GM19372 (cell line): ENCODE results near the gene SRPX2.
A peak's percentile ranks its signal among the peaks of the same experiment; 100 is the strongest.
"Not testable (repeated sequence)": the region's sequence is repeated elsewhere in the genome, so short reads cannot be mapped to it uniquely, and the experiment has no call there.

Experiments used
- ATAC-seq: cut with Tn5 transposase; IDR thresholded peaks from one replicate; pipeline ENCODE4 v1.9.1; 2021; ENCODE audit warnings: mild to moderate bottlenecking, low read depth, moderate library complexity; ENCODE audit not compliant: unreplicated experiment

The SRPX2 gene

DNA sequence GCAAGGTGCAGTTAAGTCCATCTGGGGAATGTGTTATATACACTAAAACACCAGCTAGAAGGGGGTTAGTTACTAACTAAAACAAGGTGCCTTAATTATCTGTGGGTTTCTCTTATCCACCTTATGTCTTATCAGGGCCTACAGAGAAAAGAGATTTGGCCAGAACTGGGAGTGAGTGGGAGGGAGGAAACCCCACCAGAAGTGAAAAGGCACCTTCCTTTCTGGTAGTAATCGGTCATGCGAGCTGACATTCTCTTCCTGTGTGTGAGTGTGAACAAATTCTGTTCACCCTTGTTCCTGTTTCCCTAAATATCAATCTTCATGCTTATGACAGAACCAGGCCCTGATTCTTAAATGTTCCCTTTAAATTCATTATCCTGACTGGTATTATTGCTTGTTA is 43.5 kb downstream of the SRPX2 start:
- peak; percentile 69 for ATAC-seq

- no peak for ATAC-seq
Measured at GRCh38 chrX:100695302-100695701, 51.3 kb downstream of the SRPX2 start.

- ATAC-seq = no peak
Measured at GRCh38 chrX:100695991-100696390, 52.0 kb downstream of the SRPX2 start.

GRCh38 chrX:100696699-100697351 is 52.8 kb downstream of the SRPX2 start:
- ATAC-seq = no peak

- ATAC-seq = no peak
Measured at GRCh38 chrX:100698551-100698950, 54.6 kb downstream of the SRPX2 start.

DNA sequence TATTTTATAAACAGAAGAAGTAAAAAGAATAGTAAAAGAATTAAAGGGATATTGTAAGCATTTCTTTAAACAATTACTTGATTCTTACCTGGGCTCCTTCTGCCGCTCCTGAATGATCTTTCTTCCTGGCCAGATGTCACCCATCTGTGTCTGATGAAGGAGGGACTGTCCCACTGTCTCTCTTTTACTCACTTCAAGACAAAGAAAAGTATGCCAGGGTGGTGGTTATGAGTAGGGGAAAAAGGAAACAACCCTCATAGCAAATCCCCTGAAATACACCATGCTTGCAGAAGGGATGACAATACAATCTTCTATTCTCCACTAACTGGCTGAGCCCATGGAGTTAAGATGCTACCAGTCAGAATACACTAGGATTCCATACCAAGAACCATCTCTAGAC is 56.8 kb downstream of the SRPX2 start:
- no peak for ATAC-seq

DNA sequence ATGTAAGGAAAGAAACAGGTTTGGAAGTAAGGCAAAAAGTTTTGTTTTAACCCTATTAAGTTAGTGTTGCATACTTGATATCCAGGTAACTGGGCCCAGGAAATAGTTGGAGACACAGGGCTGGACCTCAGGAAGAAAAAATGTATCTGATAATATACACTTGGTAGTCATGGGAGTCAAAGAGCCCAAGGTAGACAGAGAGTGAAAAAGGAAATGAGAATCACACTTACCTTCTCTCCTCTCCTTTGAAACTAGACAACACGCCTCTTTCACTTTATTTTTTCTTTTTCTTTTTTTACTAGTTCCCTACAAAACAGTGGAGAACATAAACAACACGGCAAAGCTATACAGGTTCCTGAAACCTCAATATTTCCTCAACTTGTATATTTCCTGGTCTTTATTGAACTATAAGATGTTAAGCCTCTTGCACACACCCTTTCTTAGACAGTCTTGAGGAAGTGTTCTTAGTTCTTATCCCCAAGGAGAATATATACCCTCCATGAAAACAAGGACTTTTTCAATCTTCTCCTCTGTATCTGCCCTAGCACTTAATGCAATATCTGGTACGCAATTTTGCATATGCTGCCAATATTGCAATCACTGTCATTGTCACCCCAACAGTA is 60.7 kb downstream of the SRPX2 start:
- ATAC-seq = no peak

DNA sequence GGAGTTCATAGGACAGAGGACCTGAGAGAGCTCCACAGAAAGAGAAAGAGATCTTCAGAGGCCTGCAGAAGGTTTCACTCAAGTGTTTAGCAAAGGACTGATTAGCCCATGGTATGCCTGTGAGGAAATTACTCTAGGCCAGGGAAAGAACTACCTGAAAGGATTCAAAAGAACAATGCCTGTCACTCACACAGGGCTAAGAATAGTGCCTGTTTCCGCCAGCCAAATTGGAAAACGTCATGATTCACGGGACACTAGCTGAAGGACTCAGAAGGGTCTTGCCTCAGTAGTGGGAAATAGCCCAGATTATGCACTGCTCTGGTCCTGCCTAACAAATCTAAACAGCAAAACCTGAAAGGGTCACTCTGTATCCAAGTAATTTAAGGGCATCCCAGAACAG is 66.8 kb downstream of the SRPX2 start:
- no peak for ATAC-seq

- no peak for ATAC-seq
Measured at GRCh38 chrX:100717363-100717762, 73.4 kb downstream of the SRPX2 start.

- no peak for ATAC-seq
Measured at GRCh38 chrX:100719139-100719538, 75.1 kb downstream of the SRPX2 start.

GRCh38 chrX:100720301-100720700 is 76.3 kb downstream of the SRPX2 start:
- no peak for ATAC-seq

DNA sequence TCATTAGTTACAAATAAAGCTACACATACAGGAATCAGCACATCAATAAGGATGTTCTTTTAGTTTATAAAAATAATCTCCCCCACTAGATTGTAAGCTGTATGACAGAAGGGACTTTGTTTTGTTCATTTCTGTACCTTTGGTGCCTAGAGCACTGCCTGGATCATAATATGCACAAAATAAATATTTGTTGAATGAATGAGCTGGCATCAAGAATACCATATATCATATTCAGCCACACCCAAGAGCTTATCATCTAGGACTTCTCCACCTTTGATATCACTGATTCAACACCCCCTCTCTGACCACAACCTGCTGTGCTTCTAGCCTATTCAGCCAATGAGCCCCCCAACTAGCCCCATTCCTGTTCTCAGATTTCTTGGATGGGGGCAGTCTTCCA is 77.3 kb downstream of the SRPX2 start:
- no peak for ATAC-seq

DNA sequence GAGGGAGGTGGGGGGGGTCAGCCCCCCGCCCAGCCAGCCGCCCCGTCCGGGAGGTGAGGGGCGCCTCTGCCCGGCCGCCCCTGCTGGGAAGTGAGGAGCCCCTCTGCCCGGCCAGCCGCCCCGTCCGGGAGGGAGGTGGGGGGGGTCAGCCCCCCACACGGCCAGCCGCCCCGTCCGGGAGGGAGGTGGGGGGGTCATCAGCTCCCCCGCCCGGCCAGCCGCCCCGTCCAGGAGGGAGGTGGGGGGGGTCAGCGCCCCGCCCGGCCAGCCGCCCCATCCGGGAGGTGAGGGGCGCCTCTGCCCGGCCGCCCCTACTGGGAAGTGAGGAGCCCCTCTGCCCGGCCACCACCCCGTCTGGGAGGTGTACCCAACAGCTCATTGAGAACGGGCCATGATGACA is 80.0 kb downstream of the SRPX2 start:
- not testable (repeated sequence) for ATAC-seq
